Endometrial microvascular endothelial cells (primary cell): ENCODE data around the gene CCDC178. TPM values are rescaled to one million over a fixed set of nuclear protein-coding genes. Genes with fewer than 3 reads are reported as not detected.

Experiments
- in situ Hi-C: cut with HindIII; loops from 2 replicates; pipeline ENCODE4 v1.10.0; 2017; ENCODE audit warnings: low sequenced_read_pairs, low pct_unique_long_range_greater_than_20kb; ENCODE audit errors: inconsistent ontology term
- total RNA-seq: library from RNA; depleted of rRNA; stranded (reverse); fragments of >200 nt; gene quantifications from one replicate; pipeline ENCODE4 v1.2.3, GENCODE V29; 2015; ENCODE audit errors: inconsistent ontology term

CCDC178 gene
- total RNA-seq, 1 donor from 2014 or later = 2.4 TPM

- in situ Hi-C loops = no loop called here
Observed at GRCh38 chr18:32907648-32908423, 532.7 kb downstream of the CCDC178 start.

- in situ Hi-C loops = no loop called here
Observed at GRCh38 chr18:32907311-32907585, 533.3 kb downstream of the CCDC178 start.

GRCh38 chr18:32906506-32907310, 533.8 kb downstream of the CCDC178 start:
- in situ Hi-C loops = no loop called here

GRCh38 chr18:32905651-32906050, 534.9 kb downstream of the CCDC178 start:
- in situ Hi-C loops = no loop called here

- in situ Hi-C loops = no loop called here
Observed at GRCh38 chr18:32902568-32903330, 537.8 kb downstream of the CCDC178 start.

- in situ Hi-C loops = no loop called here
Observed at GRCh38 chr18:32899819-32900218, 540.7 kb downstream of the CCDC178 start.

GRCh38 chr18:32896776-32897547, 543.6 kb downstream of the CCDC178 start:
- in situ Hi-C loops = no loop called here

- in situ Hi-C loops = no loop called here
Observed at GRCh38 chr18:32893915-32894314, 546.6 kb downstream of the CCDC178 start.

GRCh38 chr18:32891797-32892196, 548.7 kb downstream of the CCDC178 start:
- in situ Hi-C loops = no loop called here

- in situ Hi-C loops = no loop called here
Observed at GRCh38 chr18:32891130-32891529, 549.4 kb downstream of the CCDC178 start.

- in situ Hi-C loops = no loop called here
Observed at GRCh38 chr18:32889615-32890593, 550.6 kb downstream of the CCDC178 start.

GRCh38 chr18:32888306-32888705, 552.2 kb downstream of the CCDC178 start:
- in situ Hi-C loops = no loop called here

Other genes starting within 250 kb of the CCDC178 start
- not detected for gene ASXL3, start 137.5 kb upstream of the CCDC178 start, total RNA-seq